ENCODE results near the gene ZBTB4. TPM values are rescaled to one million over a fixed set of nuclear protein-coding genes. Genes with fewer than 3 reads are reported as not detected.

The ZBTB4 gene
- total RNA-seq, 1 donor, result 36.2 TPM

DNA sequence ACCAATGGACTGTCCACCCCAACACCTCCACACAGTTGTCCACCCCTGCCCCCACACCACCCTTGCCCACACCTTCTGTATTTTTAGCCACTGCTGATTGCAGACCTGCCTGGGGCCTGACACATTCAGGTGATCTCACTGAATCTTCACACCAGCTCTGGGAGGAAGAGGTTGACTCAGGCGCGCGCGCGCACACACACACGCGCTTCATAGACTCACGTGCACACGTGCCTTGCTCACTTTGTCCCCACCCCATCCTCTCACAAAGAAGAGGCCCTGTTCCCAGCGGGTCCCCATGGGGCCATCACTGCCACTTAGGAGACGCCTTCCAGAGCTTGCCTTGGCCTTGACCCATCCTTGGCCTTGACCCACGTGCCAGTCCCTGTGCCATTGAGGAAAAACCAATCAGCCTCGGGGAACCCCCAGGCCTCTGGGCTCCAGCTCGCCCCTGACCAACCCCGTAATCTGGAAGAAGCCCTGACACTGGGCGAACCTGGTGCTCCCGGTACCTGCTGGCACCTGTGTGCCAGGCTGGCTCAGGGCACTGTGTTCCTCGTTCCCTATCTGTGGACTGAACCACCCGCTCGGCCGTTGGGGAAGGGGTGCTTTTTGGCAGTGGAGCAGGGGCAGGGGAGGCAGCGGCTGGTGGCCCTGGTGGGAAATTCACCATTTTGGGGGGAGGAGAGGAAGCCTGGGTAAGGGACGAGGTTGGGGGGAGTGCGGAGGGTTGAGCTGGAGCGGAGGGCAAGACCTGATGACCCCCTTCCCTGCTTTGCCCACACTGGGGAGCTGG lies 68.6 kb downstream of the ZBTB4 start:
- Histone ChIP-seq H2AFZ (ENCODE audit: low read length) (no peak overlapping the region), H3K4me1 (ENCODE audit: insufficient read depth, low read length) (peaks cover 5% of the 10 kb centered on the region)

DNA sequence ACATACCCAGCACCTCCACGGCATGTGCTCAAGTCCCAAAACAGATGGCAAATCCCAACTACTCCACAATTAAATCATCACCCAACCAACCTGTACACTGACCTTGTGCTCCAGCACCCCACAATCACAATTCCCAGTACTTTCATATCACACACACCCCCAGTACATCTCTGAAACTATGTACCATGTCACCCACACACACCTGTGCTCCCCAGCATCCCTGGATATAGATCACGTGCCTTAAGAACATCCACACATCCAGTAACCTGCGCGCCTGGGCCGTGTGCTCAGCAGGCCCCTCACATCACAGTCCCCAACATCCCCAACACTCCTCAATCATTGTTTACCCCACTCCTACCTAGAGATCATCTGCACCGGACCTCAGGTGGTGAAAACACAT lies 69.7 kb downstream of the ZBTB4 start:
- H3K9me3 ChIP-seq (ENCODE audit: low read depth, low read length), result no peaks in the 10 kb centered on the region
- peaks cover 6% of the 10 kb centered on the region for H4K20me1 ChIP-seq (ENCODE audit: insufficient read depth, low read length)
- no peaks in the 10 kb centered on the region for H3K27me3 ChIP-seq (ENCODE audit: insufficient read depth, low read length)
- H3K27ac ChIP-seq (ENCODE audit: low read depth, low read length), result no peak overlapping the region
- no peak overlapping the region for H2AFZ ChIP-seq (ENCODE audit: low read length)
- peaks cover 24% of the 10 kb centered on the region for H3K36me3 ChIP-seq (ENCODE audit: insufficient read depth, low read length)
- peaks cover 5% of the 10 kb centered on the region for H3K4me1 ChIP-seq (ENCODE audit: insufficient read depth, low read length)
- no peak overlapping the region for H3K4me3 ChIP-seq (ENCODE audit: insufficient read depth, low read length)
- peaks cover 3% of the 10 kb centered on the region for H3K79me2 ChIP-seq (ENCODE audit: insufficient read depth, low read length)
- H3K4me2 ChIP-seq (ENCODE audit: insufficient read depth, low read length), result no peak overlapping the region
- no peak for DNase-seq (ENCODE audit: insufficient read length, low spot score, missing footprints)
- TF ChIP-seq, protein P1, sequence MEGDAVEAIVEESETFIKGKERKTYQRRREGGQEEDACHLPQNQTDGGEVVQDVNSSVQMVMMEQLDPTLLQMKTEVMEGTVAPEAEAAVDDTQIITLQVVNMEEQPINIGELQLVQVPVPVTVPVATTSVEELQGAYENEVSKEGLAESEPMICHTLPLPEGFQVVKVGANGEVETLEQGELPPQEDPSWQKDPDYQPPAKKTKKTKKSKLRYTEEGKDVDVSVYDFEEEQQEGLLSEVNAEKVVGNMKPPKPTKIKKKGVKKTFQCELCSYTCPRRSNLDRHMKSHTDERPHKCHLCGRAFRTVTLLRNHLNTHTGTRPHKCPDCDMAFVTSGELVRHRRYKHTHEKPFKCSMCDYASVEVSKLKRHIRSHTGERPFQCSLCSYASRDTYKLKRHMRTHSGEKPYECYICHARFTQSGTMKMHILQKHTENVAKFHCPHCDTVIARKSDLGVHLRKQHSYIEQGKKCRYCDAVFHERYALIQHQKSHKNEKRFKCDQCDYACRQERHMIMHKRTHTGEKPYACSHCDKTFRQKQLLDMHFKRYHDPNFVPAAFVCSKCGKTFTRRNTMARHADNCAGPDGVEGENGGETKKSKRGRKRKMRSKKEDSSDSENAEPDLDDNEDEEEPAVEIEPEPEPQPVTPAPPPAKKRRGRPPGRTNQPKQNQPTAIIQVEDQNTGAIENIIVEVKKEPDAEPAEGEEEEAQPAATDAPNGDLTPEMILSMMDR (IDR thresholded peaks at IDR 0.05; ENCODE audit: extremely low read depth, low read depth, low read length), result no peak

More for the DNA sequence above, 68.6 kb downstream of the ZBTB4 start:
- TF ChIP-seq, protein P1 (IDR thresholded peaks at IDR 0.05; ENCODE audit: extremely low read depth, low read depth, low read length), result no peak
- H3K27ac ChIP-seq (ENCODE audit: low read depth, low read length), result no peak overlapping the region
- peaks cover 6% of the 10 kb centered on the region for H4K20me1 ChIP-seq (ENCODE audit: insufficient read depth, low read length)
- no peak overlapping the region for H3K4me3 ChIP-seq (ENCODE audit: insufficient read depth, low read length)
- H3K79me2 ChIP-seq (ENCODE audit: insufficient read depth, low read length), result no peaks in the 10 kb centered on the region
- no peak overlapping the region for H3K4me2 ChIP-seq (ENCODE audit: insufficient read depth, low read length)
- DNase-seq (ENCODE audit: insufficient read length, low spot score, missing footprints), result no peak
- H3K9me3 ChIP-seq (ENCODE audit: low read depth, low read length), result no peaks in the 10 kb centered on the region
- no peaks in the 10 kb centered on the region for H3K27me3 ChIP-seq (ENCODE audit: insufficient read depth, low read length)
- peaks cover 33% of the 10 kb centered on the region for H3K36me3 ChIP-seq (ENCODE audit: insufficient read depth, low read length)

Other genes starting within 250 kb of the ZBTB4 start
- gene DVL2, start 245.1 kb downstream of the ZBTB4 start, total RNA-seq, result 106 and 123 TPM in 2 replicates
- 53.2 and 55.4 TPM in 2 replicates for gene PHF23, start 240.2 kb downstream of the ZBTB4 start, total RNA-seq
- 396 and 422 TPM in 2 replicates for gene GABARAP, start 237.2 kb downstream of the ZBTB4 start, total RNA-seq
- 29.8 and 31.8 TPM in 2 replicates for gene CTDNEP1, start 227.9 kb downstream of the ZBTB4 start, total RNA-seq
- 21.7 and 26.2 TPM in 2 replicates for gene ELP5, start 227.4 kb downstream of the ZBTB4 start, total RNA-seq
- 0.36 and 1.8 TPM in 2 replicates for gene CLDN7, start 217.2 kb downstream of the ZBTB4 start, total RNA-seq
- gene SLC2A4, start 197.9 kb downstream of the ZBTB4 start, total RNA-seq, result under 0.01 and 0.29 TPM in 2 replicates
- gene YBX2, start 185.0 kb downstream of the ZBTB4 start, total RNA-seq, result under 0.01 TPM in 1 of 2 replicates, not detected in the other
- 436 and 491 TPM in 2 replicates for gene EIF5A, start 172.0 kb downstream of the ZBTB4 start, total RNA-seq
- gene GPS2, start 164.3 kb downstream of the ZBTB4 start, total RNA-seq, result 46.9 and 48.1 TPM in 2 replicates
- gene NEURL4, start 150.3 kb downstream of the ZBTB4 start, total RNA-seq, result 14.7 and 18.8 TPM in 2 replicates
- gene ACAP1, start 143.1 kb downstream of the ZBTB4 start, total RNA-seq, result 0.59 TPM in 1 of 2 replicates, not detected in the other
- gene KCTD11, start 127.5 kb downstream of the ZBTB4 start, total RNA-seq, result 11.5 and 11.9 TPM in 2 replicates
- not detected in 2 replicates for gene TMEM95, start 124.5 kb downstream of the ZBTB4 start, total RNA-seq
- 0.36 TPM in 1 of 2 replicates, not detected in the other for gene TNK1, start 98.5 kb downstream of the ZBTB4 start, total RNA-seq
- gene PLSCR3, start 85.1 kb downstream of the ZBTB4 start, total RNA-seq, result 19.4 and 27.9 TPM in 2 replicates
- gene TMEM256, start 75.5 kb downstream of the ZBTB4 start, total RNA-seq, result 59.4 and 84.6 TPM in 2 replicates
- 5.3 and 5.8 TPM in 2 replicates for gene NLGN2, start 71.8 kb downstream of the ZBTB4 start, total RNA-seq
- not detected in 2 replicates for gene SPEM1, start 59.3 kb downstream of the ZBTB4 start, total RNA-seq
- gene SPEM2, start 54.0 kb downstream of the ZBTB4 start, total RNA-seq, result not detected in 2 replicates
- gene SPEM3, start 50.8 kb downstream of the ZBTB4 start, total RNA-seq, result not detected in 2 replicates
- 1.2 and 1.8 TPM in 2 replicates for gene TMEM102, start 44.2 kb downstream of the ZBTB4 start, total RNA-seq
- 0.29 and 0.36 TPM in 2 replicates for gene FGF11, start 40.1 kb downstream of the ZBTB4 start, total RNA-seq
- gene CHRNB1, start 34.6 kb downstream of the ZBTB4 start, total RNA-seq, result 5.3 and 5.4 TPM in 2 replicates
- not detected in 2 replicates for gene SLC35G6, start 1.8 kb upstream of the ZBTB4 start, total RNA-seq
- 95.9 and 101 TPM in 2 replicates for gene POLR2A, start 4.7 kb upstream of the ZBTB4 start, total RNA-seq
- gene TNFSF12, start 69.4 kb upstream of the ZBTB4 start, total RNA-seq, result 11.2 and 12.7 TPM in 2 replicates
- gene TNFSF13, start 79.1 kb upstream of the ZBTB4 start, total RNA-seq, result 0.59 and 1.1 TPM in 2 replicates
- 54.2 and 68.0 TPM in 2 replicates for gene SENP3, start 82.3 kb upstream of the ZBTB4 start, total RNA-seq
- 31.8 and 55.7 TPM in 2 replicates for gene CD68, start 100.0 kb upstream of the ZBTB4 start, total RNA-seq
- 60.1 and 64.1 TPM in 2 replicates for gene MPDU1, start 104.2 kb upstream of the ZBTB4 start, total RNA-seq
- gene SOX15, start 110.5 kb upstream of the ZBTB4 start, total RNA-seq, result 0.59 and 0.72 TPM in 2 replicates
- 41.8 and 42.7 TPM in 2 replicates for gene FXR2, start 135.3 kb upstream of the ZBTB4 start, total RNA-seq
- 41.3 and 52.5 TPM in 2 replicates for gene SAT2, start 148.2 kb upstream of the ZBTB4 start, total RNA-seq
- gene SHBG, start 150.5 kb upstream of the ZBTB4 start, total RNA-seq, result 0.36 and 0.88 TPM in 2 replicates
- gene ATP1B2, start 171.3 kb upstream of the ZBTB4 start, total RNA-seq, result under 0.01 TPM in 1 of 2 replicates, not detected in the other
- gene TP53, start 207.9 kb upstream of the ZBTB4 start, total RNA-seq, result 63.9 and 71.3 TPM in 2 replicates
- 3.5 and 4.3 TPM in 2 replicates for gene WRAP53, start 208.8 kb upstream of the ZBTB4 start, total RNA-seq
- 1.8 and 2.7 TPM in 2 replicates for gene EFNB3, start 225.6 kb upstream of the ZBTB4 start, total RNA-seq
- under 0.01 and 0.88 TPM in 2 replicates for gene DNAH2, start 238.1 kb upstream of the ZBTB4 start, total RNA-seq